WTC11 (cell line): ENCODE results near the gene HSPA1B. TPM values are rescaled to one million over a fixed set of nuclear protein-coding genes. Genes with fewer than 3 reads are reported as not detected.

Experiments used
- ATAC-seq: fragments of 200-7000 bp; cut with Tn5 transposase; 2 replicates; pipeline ENCODE4 v1.10.0; 2021; ENCODE audit warnings: mild to moderate bottlenecking, moderate library complexity
- CTCF ChIA-PET: fragments of 300-600 bp; sonication (Branson Sonifier 250); formaldehyde crosslinking; loops from one replicate; lab custom pipeline; 2021; ENCODE audit warnings: antibody characterized with exemption; lab: Charles Lee
- POLR2A ChIA-PET: fragments of 350-600 bp; sonication (Branson Sonifier 250); formaldehyde crosslinking; loops from one replicate; lab custom pipeline; 2021; ENCODE audit warnings: antibody characterized with exemption; lab: Charles Lee
- DNase-seq: peaks from one replicate; pipeline ENCODE4 v3.0.0; 2021; ENCODE audit warnings: low spot score
- H3K27ac Mint-ChIP-seq: 2 replicates; pipeline ENCODE4 v1.8.0; 2021; ENCODE audit warnings: mixed read lengths
- H3K27me3 Mint-ChIP-seq: 2 replicates; pipeline ENCODE4 v1.8.0; 2021; ENCODE audit warnings: low read depth, mild to moderate bottlenecking, moderate library complexity, mixed read lengths
- H3K36me3 Mint-ChIP-seq: 2 replicates; pipeline ENCODE4 v1.8.0; 2021; ENCODE audit warnings: mixed read lengths
- H3K4me1 Mint-ChIP-seq: 2 replicates; pipeline ENCODE4 v1.8.0; 2022; ENCODE audit warnings: mixed read lengths
- H3K4me3 Mint-ChIP-seq: 2 replicates; pipeline ENCODE4 v1.8.0; 2021; ENCODE audit warnings: mild to moderate bottlenecking, moderate library complexity, mixed read lengths
- H3K9me3 Mint-ChIP-seq: 2 replicates; pipeline ENCODE4 v1.8.0; 2021; ENCODE audit warnings: mixed read lengths
- EMX1 ChIP-seq: fragments of 250-450 bp; sonication (Bioruptor Pico); IDR thresholded peaks from 2 replicates; pipeline ENCODE4 v1.8.0; 2021; ENCODE audit warnings: mild to moderate bottlenecking
- NR1H2 ChIP-seq: sonication (generic); formaldehyde crosslinking; IDR thresholded peaks from 2 replicates; pipeline ENCODE4 v1.9.0; 2021; ENCODE audit warnings: mild to moderate bottlenecking, moderate library complexity, missing genetic modification reagents
- NR3C1 ChIP-seq: sonication (generic); formaldehyde crosslinking; conservative IDR thresholded peaks from 2 replicates; pipeline ENCODE4 v1.8.1; 2023; ENCODE audit warnings: low read depth, mild to moderate bottlenecking, missing genetic modification reagents
- PRRX2 ChIP-seq: fragments of 250-450 bp; sonication (Bioruptor Pico); IDR thresholded peaks from 2 replicates; pipeline ENCODE4 v1.8.0; 2021; ENCODE audit warnings: mild to moderate bottlenecking
- ZNF416 ChIP-seq: fragments of 250-450 bp; sonication (Bioruptor Pico); IDR thresholded peaks from 2 replicates; pipeline ENCODE4 v1.9.0; 2021; ENCODE audit warnings: mild to moderate bottlenecking, inconsistent platforms
- ZNF423 ChIP-seq: fragments of 250-450 bp; sonication (Bioruptor Pico); IDR thresholded peaks from 2 replicates; pipeline ENCODE4 v2.1.2; 2022; ENCODE audit warnings: mild to moderate bottlenecking, moderate library complexity
- total RNA-seq: library from RNA; stranded (reverse); gene quantifications from 3 replicates; pipeline ENCODE4 v1.2.3, GENCODE V29; 2021
- TF ChIP-seq, protein P1 (sequence below): sonication (generic); formaldehyde crosslinking; IDR thresholded peaks from 2 replicates; pipeline ENCODE4 v1.8.1; 2023; ENCODE audit warnings: mild to moderate bottlenecking, missing genetic modification reagents
- TF ChIP-seq, protein P2 (sequence below): sonication (generic); formaldehyde crosslinking; IDR thresholded peaks from 2 replicates; pipeline ENCODE4 v1.8.1; 2023; ENCODE audit warnings: mild to moderate bottlenecking, missing genetic modification reagents, borderline replicate concordance
- TF ChIP-seq, protein P3 (sequence below): sonication (generic); formaldehyde crosslinking; IDR thresholded peaks from 2 replicates; pipeline ENCODE4 v1.8.1; 2023; ENCODE audit warnings: mild to moderate bottlenecking, moderate library complexity, missing genetic modification reagents
- TF ChIP-seq, protein P4 (sequence below): sonication (generic); formaldehyde crosslinking; IDR thresholded peaks from 2 replicates; pipeline ENCODE4 v1.8.1; 2022; ENCODE audit warnings: mild to moderate bottlenecking, missing genetic modification reagents, moderate library complexity, borderline replicate concordance
- TF ChIP-seq, protein P5 (sequence below): sonication (generic); formaldehyde crosslinking; IDR thresholded peaks from 2 replicates; pipeline ENCODE4 v1.8.0; 2023; ENCODE audit warnings: missing genetic modification reagents, mild to moderate bottlenecking, borderline replicate concordance
- TF ChIP-seq, protein P6 (sequence below): sonication (generic); formaldehyde crosslinking; IDR thresholded peaks from 2 replicates; pipeline ENCODE4 v1.8.1; 2022; ENCODE audit warnings: mild to moderate bottlenecking, moderate library complexity, missing genetic modification reagents

HSPA1B gene
- total RNA-seq, 1 experiment from 2014 or later = 75.3 TPM

DNA sequence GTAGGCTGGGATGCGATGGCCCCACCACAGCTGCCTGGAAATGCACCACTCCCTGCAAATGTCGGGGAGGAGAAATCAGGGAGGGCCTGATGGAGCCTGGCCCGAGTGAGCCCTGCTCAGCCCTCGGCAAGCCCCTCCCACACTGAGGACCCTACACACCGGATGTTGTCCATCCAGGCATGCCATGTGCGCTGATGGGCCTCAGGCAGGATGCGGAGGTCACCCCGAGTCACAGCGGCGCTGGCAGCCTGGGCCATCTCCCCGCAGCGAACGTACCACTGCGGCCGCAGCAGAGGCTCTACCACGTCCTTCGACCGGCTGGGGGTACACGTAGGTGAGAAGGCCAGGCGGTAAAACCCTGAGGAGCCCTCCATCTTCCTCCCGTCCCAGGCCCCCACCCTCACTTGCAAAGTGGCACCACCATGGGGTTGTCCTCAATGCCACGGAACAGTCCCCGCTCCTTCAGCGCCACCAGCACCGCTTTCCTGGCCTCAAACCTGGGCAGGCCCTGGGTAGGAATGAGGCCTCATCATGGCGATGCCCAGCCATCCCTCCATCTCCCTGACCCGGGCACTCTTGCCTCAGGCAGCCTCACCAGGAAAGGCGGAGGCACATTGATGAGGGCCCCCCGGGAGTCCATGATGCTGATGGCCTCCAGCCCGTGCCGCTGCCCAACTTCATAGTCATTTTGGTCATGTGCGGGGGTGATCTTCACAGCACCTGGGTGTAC, 45.2 kb upstream of the HSPA1B start (continued):
- TF ChIP-seq, protein P1, sequence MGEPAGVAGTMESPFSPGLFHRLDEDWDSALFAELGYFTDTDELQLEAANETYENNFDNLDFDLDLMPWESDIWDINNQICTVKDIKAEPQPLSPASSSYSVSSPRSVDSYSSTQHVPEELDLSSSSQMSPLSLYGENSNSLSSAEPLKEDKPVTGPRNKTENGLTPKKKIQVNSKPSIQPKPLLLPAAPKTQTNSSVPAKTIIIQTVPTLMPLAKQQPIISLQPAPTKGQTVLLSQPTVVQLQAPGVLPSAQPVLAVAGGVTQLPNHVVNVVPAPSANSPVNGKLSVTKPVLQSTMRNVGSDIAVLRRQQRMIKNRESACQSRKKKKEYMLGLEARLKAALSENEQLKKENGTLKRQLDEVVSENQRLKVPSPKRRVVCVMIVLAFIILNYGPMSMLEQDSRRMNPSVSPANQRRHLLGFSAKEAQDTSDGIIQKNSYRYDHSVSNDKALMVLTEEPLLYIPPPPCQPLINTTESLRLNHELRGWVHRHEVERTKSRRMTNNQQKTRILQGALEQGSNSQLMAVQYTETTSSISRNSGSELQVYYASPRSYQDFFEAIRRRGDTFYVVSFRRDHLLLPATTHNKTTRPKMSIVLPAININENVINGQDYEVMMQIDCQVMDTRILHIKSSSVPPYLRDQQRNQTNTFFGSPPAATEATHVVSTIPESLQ (CRISPR knock-in tag) = no peak
- TF ChIP-seq EMX1 (CRISPR knock-in tag) (no peak), NR1H2 (no peak)
- TF ChIP-seq, protein P2, sequence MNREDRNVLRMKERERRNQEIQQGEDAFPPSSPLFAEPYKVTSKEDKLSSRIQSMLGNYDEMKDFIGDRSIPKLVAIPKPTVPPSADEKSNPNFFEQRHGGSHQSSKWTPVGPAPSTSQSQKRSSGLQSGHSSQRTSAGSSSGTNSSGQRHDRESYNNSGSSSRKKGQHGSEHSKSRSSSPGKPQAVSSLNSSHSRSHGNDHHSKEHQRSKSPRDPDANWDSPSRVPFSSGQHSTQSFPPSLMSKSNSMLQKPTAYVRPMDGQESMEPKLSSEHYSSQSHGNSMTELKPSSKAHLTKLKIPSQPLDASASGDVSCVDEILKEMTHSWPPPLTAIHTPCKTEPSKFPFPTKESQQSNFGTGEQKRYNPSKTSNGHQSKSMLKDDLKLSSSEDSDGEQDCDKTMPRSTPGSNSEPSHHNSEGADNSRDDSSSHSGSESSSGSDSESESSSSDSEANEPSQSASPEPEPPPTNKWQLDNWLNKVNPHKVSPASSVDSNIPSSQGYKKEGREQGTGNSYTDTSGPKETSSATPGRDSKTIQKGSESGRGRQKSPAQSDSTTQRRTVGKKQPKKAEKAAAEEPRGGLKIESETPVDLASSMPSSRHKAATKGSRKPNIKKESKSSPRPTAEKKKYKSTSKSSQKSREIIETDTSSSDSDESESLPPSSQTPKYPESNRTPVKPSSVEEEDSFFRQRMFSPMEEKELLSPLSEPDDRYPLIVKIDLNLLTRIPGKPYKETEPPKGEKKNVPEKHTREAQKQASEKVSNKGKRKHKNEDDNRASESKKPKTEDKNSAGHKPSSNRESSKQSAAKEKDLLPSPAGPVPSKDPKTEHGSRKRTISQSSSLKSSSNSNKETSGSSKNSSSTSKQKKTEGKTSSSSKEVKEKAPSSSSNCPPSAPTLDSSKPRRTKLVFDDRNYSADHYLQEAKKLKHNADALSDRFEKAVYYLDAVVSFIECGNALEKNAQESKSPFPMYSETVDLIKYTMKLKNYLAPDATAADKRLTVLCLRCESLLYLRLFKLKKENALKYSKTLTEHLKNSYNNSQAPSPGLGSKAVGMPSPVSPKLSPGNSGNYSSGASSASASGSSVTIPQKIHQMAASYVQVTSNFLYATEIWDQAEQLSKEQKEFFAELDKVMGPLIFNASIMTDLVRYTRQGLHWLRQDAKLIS = no peak

DNA sequence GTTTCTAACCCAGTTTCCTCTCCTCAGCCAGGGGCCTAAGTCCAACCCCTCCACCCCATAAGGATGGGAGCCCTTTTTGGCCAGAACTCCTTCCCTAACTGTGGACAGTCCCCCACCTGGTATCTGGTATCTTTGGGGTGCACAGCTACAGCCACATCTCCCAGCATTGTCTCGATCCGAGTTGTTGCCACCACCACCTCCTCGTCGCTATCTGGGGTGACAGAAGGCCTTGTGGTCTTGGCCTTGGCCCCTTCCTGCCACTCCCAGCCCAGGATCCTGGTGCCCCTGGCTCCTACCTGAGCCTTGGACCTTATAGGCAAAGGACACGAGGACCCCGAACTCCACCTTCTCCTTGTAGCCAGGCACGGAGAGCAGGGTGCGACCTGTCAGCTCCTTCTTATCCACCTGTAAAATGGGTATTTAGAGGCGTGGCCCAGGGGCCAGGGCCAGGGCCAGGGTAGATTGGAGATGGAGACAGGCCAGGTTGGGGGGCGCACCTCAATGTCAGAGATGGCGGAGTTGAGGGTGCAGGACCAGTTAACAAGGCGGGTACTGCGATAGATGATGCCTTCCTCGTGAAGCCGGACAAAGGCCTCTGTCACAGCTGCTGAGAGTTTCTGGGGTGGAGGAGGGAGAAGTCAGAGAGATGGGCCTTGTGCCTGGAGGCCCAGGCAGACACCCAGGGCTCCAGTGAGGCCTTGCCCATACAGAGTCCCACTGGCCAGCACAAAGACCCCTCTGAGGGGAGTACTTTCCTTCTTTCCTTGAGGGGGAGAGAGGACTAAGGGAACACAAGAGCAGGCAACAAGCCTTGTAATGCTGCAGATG, 43.2 kb upstream of the HSPA1B start:
- TF ChIP-seq EMX1 (CRISPR knock-in tag) (no peak), ZNF416 (CRISPR knock-in tag) (no peak), NR3C1 (CRISPR knock-in tag) (no peak), NR1H2 (no peak), PRRX2 (CRISPR knock-in tag) (no peak), ZNF423 (CRISPR knock-in tag) (no peak)
- TF ChIP-seq, protein P3, sequence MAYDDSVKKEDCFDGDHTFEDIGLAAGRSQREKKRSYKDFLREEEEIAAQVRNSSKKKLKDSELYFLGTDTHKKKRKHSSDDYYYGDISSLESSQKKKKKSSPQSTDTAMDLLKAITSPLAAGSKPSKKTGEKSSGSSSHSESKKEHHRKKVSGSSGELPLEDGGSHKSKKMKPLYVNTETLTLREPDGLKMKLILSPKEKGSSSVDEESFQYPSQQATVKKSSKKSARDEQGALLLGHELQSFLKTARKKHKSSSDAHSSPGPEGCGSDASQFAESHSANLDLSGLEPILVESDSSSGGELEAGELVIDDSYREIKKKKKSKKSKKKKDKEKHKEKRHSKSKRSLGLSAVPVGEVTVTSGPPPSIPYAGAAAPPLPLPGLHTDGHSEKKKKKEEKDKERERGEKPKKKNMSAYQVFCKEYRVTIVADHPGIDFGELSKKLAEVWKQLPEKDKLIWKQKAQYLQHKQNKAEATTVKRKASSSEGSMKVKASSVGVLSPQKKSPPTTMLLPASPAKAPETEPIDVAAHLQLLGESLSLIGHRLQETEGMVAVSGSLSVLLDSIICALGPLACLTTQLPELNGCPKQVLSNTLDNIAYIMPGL (CRISPR knock-in tag) = no peak
- TF ChIP-seq, protein P4, sequence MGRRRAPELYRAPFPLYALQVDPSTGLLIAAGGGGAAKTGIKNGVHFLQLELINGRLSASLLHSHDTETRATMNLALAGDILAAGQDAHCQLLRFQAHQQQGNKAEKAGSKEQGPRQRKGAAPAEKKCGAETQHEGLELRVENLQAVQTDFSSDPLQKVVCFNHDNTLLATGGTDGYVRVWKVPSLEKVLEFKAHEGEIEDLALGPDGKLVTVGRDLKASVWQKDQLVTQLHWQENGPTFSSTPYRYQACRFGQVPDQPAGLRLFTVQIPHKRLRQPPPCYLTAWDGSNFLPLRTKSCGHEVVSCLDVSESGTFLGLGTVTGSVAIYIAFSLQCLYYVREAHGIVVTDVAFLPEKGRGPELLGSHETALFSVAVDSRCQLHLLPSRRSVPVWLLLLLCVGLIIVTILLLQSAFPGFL = no peak
- TF ChIP-seq, protein P5, sequence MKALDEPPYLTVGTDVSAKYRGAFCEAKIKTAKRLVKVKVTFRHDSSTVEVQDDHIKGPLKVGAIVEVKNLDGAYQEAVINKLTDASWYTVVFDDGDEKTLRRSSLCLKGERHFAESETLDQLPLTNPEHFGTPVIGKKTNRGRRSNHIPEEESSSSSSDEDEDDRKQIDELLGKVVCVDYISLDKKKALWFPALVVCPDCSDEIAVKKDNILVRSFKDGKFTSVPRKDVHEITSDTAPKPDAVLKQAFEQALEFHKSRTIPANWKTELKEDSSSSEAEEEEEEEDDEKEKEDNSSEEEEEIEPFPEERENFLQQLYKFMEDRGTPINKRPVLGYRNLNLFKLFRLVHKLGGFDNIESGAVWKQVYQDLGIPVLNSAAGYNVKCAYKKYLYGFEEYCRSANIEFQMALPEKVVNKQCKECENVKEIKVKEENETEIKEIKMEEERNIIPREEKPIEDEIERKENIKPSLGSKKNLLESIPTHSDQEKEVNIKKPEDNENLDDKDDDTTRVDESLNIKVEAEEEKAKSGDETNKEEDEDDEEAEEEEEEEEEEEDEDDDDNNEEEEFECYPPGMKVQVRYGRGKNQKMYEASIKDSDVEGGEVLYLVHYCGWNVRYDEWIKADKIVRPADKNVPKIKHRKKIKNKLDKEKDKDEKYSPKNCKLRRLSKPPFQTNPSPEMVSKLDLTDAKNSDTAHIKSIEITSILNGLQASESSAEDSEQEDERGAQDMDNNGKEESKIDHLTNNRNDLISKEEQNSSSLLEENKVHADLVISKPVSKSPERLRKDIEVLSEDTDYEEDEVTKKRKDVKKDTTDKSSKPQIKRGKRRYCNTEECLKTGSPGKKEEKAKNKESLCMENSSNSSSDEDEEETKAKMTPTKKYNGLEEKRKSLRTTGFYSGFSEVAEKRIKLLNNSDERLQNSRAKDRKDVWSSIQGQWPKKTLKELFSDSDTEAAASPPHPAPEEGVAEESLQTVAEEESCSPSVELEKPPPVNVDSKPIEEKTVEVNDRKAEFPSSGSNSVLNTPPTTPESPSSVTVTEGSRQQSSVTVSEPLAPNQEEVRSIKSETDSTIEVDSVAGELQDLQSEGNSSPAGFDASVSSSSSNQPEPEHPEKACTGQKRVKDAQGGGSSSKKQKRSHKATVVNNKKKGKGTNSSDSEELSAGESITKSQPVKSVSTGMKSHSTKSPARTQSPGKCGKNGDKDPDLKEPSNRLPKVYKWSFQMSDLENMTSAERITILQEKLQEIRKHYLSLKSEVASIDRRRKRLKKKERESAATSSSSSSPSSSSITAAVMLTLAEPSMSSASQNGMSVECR = no peak
- TF ChIP-seq, protein P6, sequence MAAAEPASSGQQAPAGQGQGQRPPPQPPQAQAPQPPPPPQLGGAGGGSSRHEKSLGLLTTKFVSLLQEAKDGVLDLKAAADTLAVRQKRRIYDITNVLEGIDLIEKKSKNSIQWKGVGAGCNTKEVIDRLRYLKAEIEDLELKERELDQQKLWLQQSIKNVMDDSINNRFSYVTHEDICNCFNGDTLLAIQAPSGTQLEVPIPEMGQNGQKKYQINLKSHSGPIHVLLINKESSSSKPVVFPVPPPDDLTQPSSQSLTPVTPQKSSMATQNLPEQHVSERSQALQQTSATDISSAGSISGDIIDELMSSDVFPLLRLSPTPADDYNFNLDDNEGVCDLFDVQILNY = no peak
- TF ChIP-seq, all 79 proteins: peak for 0
- DNase-seq = no peak
- no peak overlapping the region for H3K4me3 Mint-ChIP-seq
- no peaks in the 10 kb centered on the region for H3K9me3 Mint-ChIP-seq
- ChIA-PET CTCF (interaction anchor here (0.9 to 2.6 kb wide), 3 partner anchors 12 to 18 kb away, joined by 3 to 11 read pairs (median 3); no protein-coding TSS in a partner anchor), POLR2A (interaction anchor here (0.7 kb wide), 1 partner anchor 23 kb away, joined by 4 read pairs; no protein-coding TSS in a partner anchor)
- H3K27me3 Mint-ChIP-seq = no peaks in the 10 kb centered on the region
- H3K4me1 Mint-ChIP-seq = no peaks in the 10 kb centered on the region
- H3K36me3 Mint-ChIP-seq = peaks cover 35% of the 10 kb centered on the region
- no peak for ATAC-seq
- H3K27ac Mint-ChIP-seq = no peak overlapping the region; the same call in 1 of the 2 replicates
